Activated CD4-positive, CD25-positive, alpha-beta regulatory T cell treated with anti-CD3 and anti-CD28 coated beads, Interleukin-2, amount 50 U/mL, for 16 hours (primary cell): ENCODE data around the gene SNTG2.

Experiments used
- DNase-seq: peaks from one replicate; pipeline ENCODE4 v3.0.0-alpha.2; 2020; ENCODE audit warnings: low read depth, low spot score

The SNTG2 gene

DNA sequence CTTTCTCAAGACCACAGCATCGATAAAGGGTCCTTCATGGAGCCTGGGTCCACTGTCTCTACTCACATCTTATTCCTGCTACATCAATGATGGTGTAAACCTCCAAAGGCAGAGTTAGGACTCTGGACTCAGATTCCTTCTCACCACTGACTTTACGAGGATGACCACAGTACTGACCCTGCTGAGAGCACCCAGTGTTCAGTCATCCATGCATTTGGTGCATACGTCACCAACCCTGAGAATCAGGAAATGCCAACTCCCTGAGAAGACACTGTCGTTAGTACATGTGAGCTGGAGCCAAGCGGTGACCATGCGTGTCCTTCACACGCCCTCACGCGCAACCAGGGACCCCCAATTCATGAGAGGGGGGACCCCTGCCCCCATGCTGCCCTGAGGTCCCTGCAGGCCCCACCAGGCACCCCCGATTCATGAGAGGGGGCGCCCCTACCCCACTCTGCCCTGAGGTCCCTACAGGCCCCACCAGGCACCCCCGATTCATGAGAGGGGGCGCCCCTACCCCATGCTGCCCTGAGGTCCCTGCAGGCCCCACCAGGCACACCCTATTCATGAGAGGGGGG is 284.2 kb downstream of the SNTG2 start:
- no peak for DNase-seq

DNA sequence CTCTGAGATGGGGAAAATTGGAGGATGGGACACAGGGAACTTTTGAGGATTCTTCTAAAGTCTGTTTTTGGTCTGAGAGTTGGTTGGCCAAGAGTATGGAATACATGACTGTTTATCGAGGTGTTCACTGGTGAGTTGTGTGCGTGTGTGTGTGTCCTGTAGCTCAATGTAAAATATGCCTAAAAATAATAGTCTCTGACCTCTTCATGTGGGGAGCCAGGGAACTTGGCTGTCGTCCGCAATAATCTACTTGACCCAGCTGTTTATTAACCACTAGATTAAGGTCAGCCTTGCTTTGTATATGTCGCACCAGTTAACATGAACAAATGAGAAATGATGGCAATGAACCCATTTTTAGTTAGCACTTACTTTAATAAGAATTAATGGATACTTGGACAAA is 285.2 kb downstream of the SNTG2 start:
- no peak for DNase-seq

GRCh38 chr2:1236606-1237005 is 286.0 kb downstream of the SNTG2 start:
- no peak for DNase-seq

GRCh38 chr2:1237783-1238182 is 287.1 kb downstream of the SNTG2 start:
- no peak for DNase-seq

DNA sequence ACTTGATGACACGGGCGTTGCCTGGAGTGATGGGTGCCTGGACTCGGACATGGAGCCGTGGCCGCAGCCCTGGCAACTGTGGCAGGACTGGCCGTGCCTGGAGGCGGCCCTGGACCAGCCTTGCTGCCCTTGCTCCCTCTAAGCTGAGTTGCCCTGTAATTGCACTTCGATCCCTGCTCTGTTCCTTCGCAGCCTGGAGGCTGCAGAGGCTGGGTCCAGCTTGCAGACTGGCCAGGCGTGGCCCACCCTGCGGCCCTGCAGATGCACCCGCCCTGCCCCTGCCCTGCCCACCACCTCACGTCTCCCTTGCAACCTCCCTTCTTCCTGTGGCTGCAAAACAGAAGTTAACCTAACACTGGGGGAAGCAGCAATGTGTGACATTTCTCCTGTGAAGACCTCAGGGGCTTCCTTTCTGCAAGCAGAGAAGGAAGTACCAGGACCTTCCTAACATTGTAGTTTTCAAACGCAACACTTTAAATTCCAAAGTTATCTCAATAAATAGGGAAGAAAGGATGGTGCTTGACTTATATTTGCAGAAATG is 288.0 kb downstream of the SNTG2 start:
- no peak for DNase-seq

DNA sequence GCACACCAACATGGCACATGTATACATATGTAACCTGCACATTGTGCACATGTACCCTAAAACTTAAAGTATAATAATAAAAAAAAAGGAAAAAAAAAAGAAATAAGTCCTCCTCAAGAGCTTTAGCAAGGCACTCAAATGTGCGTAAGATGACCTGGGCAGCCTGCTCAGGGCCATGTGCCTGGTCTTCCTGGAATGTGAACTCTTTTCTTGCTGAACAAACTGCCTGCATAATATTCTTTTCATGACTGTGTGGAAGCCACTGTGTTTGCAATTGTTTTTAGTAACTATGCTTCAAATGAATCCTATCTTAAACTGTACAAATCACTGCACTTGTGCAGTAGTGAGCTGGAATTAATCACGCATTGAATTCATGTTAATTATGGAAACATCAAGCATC is 294.5 kb downstream of the SNTG2 start:
- no peak for DNase-seq

GRCh38 chr2:1246239-1246638 is 295.6 kb downstream of the SNTG2 start:
- no peak for DNase-seq

GRCh38 chr2:1246991-1247390 is 296.3 kb downstream of the SNTG2 start:
- DNase-seq, result no peak

DNA sequence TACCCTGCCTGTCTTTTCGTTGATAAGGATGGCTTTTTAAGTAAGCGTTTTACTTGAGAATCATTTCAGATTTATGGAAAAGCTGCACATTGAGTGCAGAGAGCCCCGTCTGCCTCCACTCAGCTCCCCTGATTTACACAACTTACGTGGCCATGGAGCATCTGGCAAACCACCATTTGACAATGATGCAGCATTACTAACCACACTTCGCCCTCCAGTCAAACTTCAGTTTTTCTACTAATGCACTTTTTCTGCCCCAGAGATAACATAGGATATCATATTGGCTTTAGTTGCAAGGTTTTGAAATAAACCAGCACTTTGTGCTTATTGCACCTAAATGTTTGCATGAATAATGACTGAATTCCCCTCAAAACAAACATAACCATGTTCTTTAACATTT is 297.5 kb downstream of the SNTG2 start:
- DNase-seq, result no peak

DNA sequence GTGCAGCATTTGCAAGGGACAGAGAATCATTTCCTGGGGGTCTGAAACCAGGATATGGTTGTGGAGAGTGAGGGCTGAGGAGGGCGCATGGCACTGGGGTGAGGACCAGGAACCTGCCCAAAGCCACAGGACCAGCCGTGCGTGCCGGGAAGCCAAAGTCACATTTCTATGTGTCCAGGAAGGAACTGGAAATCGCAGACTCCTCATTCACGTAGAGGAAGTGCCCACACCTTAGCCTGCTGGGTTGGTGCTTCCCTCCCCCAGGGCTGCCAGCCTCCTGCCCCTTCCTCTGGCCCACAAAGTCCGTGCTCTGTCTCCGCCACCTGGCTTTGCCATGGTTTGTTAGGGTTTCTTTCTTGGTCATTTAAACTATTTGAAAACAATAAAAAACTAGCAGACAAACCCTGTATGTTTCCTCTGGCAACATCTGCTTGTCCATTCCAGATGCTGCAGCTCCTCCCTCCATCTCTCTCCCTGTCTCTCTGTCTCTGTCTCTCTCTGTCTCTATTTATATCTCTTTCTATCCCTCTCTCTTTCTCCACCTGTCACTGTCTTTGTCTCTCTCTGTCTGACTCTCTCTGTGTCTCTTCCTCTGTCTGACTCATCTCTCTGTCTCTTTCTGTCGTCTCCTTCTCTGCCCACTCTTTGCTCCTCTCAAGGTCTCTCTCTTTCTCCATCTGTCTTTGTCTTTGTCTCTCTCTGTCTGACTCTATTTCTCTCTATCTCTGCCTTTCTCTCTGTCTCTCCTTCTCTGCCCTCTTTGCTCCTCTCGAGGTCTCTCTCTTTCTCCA is 299.4 kb downstream of the SNTG2 start:
- no peak for DNase-seq

DNA sequence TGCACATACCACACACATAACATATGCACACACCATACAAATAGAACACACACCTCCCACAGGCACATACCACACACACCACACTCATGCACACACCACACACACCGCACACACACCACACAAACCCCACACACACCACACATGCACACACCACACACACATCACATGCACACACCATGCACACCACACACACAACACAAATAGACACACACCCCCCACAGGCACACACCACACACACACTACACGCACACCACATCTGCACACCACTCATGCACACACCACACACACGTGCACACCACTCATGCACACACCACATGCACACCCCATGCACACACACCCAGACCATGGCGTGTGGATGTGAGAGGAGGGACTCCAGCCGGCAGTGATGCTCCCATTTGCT is 300.9 kb downstream of the SNTG2 start:
- no peak for DNase-seq

DNA sequence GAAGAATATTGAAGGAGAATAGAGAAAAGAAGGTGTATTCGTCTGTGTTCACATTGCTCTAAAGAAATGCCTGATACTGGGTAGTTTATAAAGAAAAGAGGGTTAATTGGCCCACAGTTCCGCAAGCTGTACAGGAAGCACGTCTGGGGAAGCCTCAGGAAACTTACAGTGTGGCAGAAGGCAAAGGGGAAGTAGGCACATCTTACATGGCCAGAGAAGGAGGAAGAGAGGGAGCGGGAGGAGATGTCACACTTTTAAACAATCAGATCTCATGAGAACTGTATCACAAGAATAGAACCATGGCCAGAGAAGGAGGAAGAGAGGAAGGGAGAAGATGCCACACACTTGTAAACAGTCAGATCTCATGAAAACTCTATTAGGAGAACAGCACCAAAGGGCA is 303.0 kb downstream of the SNTG2 start:
- no peak for DNase-seq

GRCh38 chr2:1254662-1255343 is 304.2 kb downstream of the SNTG2 start:
- no peak for DNase-seq

- no peak for DNase-seq
These were observed 306.1 kb downstream of the SNTG2 start for GRCh38 chr2:1256632-1257324.

DNA sequence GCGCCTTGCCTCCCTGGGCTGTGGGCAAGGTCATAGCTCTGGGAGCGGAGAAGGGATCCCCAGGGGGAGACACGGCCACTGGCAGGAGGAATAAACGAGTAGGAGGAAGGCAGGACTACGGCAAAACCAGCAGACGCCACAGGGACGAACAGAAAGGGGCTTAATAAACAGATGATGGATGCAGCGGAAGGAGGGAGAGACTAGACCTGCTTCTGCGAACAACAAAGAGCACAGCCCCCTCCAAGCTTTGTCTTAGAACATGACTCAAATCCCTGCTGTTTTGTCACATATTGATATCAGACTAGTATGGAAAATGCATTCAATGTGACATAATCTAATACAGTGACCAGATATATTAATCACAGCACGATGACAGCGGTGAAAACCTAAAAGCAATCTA is 306.7 kb downstream of the SNTG2 start:
- no peak for DNase-seq

DNA sequence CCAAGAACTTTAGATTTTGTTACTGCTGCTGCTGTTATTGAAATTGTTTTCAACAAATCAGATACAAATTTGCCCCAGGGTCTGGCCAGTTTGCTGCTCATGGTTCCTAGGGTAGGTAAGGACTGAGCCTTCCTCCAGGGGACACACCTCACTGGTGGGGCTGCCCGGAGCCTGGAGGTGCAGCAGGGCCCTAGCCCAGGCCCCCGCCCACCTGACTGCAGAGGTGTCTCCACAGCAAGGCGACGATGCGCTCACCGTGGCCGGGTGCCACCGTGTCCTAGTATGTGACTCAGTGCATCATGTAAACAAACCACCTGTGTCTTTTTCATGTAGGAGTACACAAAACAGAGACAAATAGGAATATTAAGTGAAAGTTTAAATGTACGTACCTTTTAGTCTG is 309.1 kb downstream of the SNTG2 start:
- DNase-seq, result no peak

GRCh38 chr2:1262609-1263008 is 312.0 kb downstream of the SNTG2 start:
- DNase-seq, result no peak

- no peak for DNase-seq
These were observed 314.8 kb downstream of the SNTG2 start for GRCh38 chr2:1265454-1265853.

DNA sequence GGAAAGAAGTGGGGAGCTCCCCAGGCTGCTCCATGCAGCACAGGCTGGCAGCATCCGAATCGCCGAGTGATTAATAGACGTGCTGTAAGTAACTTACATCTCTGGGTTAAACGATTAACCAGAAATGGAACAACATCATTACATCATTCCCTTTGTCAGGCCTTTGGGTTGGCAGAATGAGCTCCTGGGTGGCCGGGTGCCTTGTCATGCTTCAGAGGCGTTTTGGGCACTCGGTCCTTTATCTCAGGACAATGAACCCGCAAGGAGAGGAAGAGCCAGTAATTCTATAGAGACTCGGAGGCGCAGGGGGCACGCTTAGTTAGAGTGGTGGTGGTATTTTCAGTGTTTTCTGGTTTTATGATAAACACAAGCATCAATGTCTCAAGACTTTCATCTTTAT is 315.7 kb downstream of the SNTG2 start:
- DNase-seq, result no peak

DNA sequence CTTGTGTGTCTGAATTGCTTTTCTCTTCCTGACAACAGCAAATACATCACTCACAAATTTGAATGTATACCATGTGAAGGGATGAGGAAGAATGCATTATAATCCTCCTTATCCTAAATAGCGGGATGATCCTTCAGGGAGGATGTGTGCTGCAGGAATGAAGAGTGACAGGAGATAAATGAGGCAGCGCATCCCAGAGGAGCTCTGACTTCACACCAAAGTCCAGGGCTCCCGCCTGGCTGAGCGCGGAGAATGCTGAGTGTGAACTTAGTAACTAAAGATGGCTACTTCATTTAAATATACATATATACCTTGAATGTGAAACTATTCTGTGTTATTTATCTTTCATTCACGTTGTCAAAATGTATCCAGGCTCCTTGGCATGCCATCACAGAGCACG is 317.4 kb downstream of the SNTG2 start:
- no peak for DNase-seq

GRCh38 chr2:1269812-1270211 is 319.2 kb downstream of the SNTG2 start:
- no peak for DNase-seq

- no peak for DNase-seq
These were observed 322.2 kb downstream of the SNTG2 start for GRCh38 chr2:1272835-1273234.
